Fibroblast of the conjunctiva (primary cell): ENCODE results near the gene PTPN20.

Experiments
- DNase-seq: peaks from one replicate; pipeline ENCODE4 v3.0.0-alpha.2; 2010; ENCODE audit warnings: low read depth

The PTPN20 gene

DNA sequence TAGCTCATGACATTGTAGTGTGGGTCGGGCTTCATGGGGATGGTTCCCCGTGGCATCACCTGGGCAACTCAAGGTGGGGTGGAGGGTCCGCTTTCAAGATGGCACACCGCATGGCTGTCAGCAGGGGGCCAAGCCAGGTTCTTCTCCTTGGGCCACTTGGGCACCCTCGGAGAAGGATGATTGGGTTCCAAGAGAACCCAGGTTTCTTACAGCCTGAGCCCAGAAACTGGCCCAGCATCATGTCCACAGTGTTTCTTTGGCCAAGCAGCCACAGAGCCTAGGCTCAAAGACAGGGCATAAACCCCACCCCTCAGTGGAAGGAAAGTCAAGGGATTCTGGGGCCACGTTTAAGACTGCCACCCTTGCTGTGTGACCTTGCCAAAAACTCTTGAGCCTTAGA lies 110.6 kb downstream of the PTPN20 start:
- DNase-seq = no peak

DNA sequence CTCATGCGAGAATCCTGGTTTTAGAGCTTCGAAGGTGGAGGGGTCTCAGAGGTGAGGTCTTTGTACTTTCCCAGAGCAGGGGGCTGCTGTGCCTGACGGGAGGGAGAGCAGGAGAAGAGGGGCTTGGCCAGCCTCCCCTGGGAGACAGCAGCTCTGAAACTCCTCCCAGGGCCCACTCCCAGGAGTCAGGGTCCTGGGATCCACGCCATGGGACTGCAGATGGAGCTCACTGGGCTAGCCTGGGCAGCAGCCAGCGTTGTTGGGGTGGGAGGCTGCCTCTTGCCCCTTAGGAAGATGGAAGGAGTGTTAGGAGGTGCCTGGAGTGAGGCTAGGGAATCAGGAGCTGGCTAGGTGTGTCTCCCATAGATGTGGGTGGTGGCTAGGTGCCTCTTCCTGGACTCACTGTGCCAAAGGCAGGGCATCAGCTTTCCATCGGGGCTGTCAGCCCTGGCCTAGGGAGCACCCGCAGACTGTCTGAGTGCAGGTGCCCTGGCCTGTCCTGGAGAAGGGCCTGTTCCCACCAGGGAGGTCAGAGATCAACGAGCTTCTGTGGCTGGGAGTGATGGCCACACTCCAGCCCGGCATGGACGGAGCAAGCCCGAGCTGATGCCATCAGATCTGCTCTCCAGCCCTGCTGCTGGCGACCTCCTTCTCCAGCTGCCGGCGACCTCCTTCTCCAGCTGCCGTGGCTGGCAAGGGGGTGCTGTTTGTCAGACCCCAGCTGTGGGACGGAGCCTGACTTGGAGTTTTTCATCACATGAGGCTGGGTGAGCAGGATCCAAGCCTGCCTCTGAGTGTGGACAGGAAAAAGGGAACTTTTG lies 111.3 kb downstream of the PTPN20 start:
- DNase-seq = no peak

DNA sequence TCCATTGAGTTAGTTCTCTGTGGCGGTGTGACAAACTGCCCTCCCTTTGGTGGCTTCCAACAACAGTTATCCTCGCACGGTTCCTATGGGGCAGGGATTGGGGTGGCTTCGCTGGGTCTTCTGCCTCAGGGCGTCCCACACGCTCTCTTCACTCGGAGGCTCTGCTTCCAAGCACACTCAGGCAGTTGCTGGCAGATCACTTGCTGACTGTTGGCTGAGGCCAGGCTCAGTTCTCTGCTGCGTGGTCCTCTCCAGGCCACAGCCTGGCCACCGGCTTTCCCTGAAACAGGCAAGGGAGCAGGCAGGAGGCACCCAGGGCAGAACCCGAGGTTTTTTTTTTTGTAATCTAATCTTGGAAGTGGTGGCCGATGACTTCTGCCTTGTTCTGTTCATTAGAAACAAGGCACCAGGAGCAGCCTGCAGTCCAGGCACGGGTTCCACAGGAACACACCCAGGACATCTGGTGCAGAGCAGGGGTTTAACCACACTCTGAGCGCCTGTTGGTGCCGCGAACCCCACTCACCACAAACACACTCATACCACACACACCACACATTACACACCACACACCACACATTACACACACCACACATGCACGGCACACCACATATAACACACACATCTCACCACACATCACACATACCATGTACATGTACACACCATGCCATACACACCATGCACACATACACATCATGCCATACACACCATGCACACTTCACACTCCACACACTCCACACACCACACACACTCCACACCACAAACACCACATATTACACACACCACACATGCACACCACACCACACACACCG lies 112.2 kb downstream of the PTPN20 start:
- DNase-seq = no peak

DNA sequence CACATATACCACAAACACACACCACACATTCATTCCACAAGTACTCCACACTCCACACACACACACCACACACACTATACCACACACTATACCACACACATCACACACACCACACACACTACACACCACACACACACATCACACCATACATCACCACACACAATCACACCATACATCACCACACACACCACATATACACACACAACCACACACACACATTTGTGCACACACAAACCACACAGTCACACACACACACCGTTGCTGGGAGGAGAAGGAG lies 112.8 kb downstream of the PTPN20 start:
- no peak for DNase-seq

DNA sequence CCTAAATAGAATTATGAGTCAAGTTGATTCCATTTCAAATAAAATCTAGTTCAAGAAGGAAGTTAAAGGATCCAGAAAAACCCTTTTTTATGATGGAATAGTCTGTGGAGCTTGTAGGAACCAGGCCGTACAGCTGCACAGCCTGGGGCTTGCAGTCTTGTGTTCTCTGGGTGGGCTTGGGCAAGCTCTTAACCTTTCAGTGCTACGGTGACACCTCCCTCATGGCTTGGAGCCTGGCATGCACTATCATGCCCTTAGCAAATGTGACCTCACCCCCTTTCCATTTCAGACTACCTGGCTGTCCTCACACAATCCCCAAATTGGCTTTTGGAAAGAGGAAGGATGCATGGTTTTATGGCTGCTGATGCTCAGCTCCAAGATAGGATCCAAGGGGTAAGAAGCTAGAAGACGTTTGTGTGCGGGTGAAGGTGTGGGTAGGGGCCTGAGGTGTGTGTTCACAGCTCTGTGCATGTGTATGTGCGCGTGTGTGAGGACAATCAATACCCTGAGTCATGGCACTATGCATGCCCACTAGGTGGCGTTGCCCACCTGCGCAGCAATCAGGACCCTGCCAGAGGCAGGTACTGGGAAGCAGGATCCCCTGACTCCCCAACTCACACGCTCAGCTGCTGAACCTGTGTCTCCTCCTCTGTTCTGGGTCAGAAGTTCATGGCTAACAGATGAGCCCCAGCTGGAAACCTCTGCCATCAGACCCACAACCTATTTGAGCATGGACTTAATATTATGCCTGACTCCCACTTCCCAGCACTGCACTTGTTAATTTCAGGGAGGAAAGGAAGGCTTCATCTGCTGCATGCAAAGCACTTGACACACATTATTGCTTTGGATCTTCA lies 113.4 kb downstream of the PTPN20 start:
- no peak for DNase-seq

DNA sequence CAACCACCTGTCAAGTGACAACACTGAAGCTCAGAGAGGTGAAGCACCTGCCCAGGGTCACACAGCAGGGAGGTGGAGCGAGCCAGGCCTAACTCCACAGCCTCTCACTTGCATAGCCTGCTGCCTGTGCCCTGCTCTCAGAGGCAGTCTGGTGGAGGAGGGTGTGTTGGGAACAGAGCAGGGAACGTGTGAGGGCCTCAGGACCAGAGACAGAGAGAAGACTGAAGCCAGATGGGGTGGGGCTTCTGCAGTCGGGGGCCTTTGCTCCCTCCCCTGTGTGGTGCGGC lies 114.0 kb downstream of the PTPN20 start:
- no peak for DNase-seq

DNA sequence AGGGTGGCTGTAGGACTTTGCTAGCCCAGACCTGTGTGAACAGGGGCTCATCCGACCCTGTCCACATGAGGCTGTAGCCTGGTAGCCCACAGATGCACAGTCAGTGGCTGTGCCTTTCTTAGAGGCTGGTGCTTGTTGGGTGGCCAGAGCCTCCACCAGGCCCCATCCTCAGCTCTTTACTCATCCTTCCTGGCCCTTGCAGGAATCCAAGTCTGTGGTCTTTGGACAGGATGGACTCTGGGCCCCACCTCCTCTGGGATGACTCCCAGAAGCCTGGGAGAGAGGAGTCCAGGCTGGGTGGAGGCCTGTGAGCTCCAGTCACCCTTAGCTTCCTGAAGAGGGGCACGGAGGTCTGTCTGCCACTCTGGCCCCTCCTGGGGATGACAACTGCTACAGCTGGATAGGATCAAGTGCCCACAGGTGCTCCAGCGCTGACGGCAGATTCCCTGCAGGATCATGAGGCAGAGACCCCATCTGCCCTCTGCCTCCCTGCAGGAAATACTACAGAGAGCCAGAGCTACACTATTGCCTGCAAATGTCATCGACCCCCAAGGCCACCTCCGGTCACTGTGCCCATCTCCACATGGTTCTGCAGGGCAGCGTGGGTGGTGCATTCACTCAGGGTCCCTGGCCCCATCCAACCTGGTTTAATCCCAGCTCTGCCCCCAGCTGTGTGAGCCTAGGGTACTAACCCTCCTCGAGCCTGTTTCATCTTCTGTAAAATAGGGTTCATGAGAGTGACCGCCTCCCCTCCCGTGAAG lies 114.5 kb downstream of the PTPN20 start:
- DNase-seq = no peak

DNA sequence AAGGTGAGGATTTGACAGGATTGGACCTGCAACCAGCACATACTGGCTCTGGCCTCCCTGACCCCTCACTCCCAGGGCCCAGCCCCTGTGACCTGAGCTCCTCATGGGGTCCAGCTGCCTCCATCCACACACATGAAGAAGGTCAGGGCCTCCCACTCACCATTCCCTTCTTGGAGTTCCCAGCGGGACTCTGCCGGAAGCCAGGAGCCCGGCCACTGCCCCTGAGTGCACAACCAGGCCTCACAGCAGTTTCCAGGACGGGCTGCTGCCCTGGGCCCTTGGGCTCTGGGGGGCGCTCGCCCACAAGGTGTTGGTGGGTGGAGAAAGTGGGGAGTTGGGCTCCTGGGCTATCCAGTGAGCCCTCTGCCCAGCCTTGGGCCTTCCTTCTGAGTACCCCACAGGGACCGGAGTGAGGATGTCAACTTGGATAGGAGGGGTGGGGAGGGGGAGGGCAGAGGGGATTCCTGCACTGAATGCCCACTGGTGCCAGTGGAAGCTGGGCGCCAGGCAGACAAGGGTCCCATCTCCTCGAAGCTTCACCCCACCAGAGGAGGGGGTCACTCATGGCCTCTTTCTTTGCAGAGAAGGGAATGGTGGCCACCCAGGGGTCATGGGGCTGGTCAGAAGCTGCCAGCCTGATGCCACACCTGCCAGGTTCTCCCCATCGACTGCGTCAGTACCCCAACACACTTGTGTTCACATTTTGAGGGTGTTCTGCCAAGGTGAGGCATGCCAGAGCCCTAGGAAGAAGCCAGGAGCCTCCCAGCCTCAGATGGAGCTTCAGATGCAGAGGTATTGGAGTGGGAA lies 115.3 kb downstream of the PTPN20 start:
- DNase-seq = no peak

DNA sequence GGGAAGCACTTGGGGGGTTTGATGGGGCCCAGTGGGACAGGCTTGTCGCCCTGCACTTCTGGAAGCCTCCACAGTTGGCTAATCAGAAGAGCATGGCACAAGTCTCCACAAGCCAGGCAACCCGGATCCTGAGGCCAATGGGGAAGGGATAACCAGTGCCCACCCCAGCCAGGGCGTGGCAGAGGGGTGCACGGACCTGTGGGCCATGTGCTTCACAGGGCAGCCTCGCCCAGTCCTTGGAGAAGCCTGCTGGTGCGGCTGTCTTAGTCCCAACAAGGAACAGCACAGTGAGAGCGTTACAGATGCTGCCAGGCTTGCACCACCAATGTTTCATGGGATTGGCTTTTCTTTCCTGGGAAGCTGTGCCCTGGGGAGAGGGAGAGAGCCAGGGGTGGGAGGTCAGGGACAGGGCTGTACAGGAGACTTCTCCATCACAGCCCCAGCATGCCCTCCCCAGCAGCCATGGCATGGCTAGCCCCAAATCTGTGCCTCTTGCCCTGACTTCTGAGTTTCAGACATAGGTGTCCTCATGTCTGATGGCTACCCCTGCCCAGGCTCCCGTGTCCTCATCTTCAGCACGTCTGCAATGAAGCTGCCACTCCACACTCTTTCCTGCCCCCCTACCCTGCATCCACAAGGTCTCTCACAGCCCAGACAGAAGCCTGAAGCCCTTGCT lies 116.0 kb downstream of the PTPN20 start:
- DNase-seq = no peak

DNA sequence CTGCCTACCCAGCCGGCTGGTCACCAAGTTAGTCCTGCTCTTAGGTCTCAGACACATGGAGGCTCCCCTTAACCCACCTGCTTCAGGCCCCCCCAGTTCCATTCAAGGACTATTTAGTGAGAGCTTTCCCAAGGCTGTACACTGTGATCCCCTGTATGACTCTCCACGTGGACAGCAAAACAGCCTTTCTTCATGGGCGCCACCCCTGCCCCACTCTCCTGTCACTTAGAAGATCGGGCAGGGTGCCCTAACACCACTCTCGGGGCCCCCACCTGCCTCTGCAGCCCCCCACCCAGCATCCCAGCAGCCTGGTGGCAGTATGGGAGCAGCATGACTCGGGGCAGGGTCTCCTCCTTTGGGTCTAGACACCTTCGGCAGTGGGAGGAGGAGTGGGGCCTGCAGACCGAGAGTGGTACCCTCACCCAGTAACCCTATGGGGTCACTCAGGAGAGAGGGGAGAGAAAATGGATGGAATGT lies 116.6 kb downstream of the PTPN20 start:
- DNase-seq = no peak

DNA sequence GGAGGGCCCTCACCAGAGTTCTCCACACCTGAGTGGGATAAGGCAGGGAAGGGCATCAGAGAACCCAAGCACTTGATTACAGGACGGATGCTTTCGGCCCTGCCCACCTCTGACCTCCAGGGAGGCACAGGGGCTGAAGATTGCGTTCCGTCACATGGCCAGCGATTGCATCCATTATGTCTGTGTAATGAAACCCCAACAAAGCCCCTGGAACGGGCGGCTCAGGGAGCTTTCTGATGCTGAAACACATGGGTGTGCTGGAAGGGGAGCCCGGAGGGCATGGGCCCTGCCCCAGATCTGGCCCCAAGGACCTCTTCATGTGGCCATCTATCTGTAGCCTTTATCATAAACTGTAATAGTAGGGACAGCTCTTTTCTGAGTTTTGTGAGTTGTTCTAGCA lies 117.2 kb downstream of the PTPN20 start:
- no peak for DNase-seq

DNA sequence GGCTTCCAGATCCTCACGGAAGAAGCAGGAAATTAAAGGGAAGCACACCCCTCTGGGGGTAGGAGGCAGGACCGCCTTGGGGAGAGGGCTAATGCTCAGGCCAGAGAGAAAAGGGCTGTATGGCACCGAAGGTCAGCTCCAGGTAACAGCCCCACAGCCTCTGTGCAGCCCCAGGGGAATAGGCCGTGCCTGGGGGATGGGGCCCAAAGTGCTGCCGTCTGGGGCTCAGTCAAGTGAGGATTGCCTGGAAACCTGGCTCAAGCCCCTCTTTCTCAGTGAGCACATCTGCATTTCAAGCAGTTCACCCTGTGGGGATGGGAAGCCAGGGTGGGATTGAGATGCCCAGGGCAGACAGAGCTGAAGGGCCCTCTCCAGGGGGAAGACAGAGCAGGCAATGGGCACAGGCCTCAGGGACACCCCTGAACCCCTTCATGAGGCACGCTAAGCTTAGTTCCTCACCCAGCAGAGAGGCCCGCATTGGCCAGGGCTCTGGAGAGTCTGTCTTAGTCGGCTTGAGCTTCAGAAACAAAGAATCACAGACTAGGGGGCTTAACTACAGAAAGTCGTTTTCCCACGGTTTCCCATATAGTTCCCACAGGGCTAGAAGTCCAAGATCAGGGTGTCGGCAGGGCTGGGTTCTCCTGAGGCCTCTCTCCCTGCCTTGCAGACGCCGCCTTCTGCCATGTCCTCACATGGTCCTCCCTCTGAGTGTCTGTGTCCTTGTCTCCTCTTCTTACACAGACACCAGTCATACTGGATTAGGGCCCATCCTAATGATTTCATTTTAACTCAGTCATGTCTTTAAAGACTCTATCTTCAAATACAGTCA lies 118.2 kb downstream of the PTPN20 start:
- DNase-seq = no peak

DNA sequence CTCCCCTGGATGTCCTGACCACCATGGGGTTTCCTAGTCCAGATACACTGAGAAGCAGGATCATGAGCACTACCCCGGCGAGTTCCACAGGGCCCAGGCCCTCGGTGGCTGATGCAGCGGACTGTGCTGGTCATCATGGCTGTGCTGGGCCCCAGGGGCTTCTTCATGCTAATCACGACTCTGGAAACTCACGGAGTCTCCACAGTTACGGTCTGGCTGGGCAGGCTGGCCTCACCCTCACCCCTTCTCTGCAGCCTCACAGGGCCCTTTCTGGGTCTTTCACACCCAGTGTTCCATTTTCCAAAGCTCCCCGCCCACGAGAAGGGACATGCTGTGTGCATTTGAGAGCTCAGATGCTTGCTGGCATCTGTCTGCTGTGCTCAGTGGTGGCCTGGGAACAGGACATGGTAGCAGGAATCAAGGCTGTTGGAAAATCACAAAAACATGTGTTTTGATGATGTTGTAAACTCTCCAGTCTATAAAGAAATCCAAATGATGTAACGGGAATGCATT lies 119.0 kb downstream of the PTPN20 start:
- DNase-seq = no peak

DNA sequence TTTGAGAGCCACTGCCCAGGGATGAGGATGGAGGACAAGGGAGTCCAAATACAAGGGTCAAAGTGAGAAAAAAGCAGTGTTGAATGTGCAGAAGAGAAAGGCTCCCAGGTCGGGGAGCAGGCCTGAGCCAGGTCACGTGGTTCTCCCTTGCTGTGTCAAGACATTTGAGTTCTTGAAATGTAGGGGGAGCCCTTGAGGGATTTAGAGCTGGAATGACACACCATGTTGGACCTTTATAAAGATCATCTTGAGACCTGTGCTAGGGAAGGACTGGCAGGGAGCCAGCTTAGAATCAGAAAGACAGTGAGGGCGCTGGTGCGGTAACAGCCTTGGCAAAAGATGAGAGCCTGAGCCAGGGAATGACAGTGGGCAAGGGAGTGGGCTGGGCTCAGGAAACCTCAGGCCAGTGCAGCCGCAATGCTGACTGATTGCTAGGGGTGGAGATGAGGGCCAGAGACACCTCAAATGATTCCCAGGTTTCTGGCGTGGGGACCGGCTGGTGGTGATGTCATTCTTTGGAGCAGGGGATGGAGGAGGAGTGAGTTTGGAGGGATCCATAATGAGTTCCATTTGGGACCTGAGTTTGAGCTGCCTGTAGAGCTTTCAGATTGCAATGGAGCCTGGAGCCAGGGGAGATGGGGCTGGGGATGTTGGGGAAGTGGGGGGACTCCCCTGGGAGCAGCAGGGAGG lies 120.1 kb downstream of the PTPN20 start:
- no peak for DNase-seq

DNA sequence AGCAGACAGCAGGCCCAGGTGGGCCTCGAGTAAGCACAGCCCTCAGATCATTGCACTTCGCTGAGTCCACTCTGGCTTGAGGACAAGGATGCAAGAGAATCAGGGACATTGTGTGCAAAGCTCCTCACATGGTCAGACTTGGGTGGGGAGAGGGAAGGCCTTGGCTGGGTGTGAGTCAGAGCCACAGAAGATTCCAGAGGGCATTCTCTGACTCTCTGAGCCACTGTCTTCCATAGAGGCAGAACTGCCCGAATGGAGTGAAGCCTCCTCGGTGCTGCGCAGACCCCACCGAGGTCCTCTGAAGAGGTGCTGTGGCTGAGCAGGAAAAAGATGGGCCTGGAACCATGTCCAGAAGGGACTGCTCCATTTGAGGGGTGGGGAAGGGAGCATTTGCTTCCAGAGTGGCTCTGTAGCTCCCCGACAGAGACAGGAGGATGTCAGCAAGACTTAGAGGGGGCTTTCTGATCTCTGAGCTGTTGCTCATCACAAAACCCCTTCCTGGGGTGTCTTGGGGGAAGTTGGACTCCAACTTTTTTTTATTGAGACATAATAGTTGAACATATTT lies 120.8 kb downstream of the PTPN20 start:
- DNase-seq = no peak

DNA sequence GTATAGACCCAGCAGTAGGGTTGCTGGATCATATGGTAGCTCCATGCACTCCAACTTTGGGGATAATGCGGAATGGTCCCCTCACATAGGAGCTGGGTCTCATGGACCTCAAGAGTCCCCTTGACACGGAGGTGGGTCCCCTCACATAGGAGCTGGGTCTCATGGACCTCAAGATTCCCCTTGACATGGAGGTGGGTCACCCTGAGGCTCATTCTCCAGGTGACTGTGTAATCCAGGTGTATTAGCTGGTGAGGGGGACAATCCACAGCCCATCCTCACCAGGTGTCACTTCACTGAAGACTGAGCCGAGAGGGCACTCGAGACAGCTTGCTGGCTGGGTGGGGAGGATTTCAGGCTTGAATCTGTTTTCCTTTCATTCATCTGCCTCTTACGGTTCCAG lies 121.9 kb downstream of the PTPN20 start:
- DNase-seq = no peak

DNA sequence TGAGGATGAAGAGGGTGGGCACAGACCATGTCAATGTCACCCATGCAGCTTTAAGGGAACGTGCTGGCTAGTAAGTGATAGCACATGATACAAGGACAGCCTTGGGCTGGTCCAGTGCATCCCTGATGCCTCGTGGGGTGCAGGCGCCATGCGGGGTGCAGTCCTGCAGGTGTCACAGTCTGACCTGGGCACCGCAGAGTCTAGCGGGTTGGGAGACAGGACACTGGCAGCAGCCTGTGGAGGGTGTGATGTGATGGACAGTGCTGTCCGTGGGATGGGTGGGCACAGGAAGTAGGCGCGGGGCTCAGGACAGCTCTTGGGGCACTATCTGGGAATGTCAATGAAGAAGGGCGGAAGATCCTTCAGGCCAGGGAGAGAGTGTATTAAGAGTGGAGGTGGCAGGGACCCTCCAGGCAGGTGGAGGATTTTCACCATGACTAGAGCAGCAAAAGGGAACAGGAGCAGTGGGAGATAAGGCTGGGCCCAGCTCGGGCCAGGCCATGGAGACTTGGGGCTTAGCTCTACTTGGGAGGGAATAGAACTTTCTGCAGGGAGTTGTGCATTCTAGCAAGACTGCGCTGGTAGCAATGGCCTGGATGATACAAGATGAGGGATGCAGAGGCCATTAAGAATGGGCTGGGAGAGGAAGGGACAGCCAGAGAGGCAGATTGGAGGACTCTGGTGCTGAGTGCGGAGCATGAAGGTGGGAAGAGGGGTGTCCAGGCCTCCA lies 122.5 kb downstream of the PTPN20 start:
- no peak for DNase-seq
